Testis (tissue), 2 donors: ENCODE results near the gene PLPPR1.

Experiments
- POLR2A ChIP-seq: fragments of 450-650 bp; IDR thresholded peaks from one replicate; pipeline ENCODE4 v1.6.1; 2017; ENCODE audit warnings: antibody characterized with exemption, mild to moderate bottlenecking, moderate library complexity
- TF ChIP-seq, protein P1 (sequence below), 3 experiments: fragments of 450-650 bp in 2 of 3; fragments of 200-600 bp in 1 of 3; sonication (generic) in 1 of 3; IDR thresholded peaks; one replicate each; pipeline ENCODE4 v1.5.1; 2016 to 2019; ENCODE audit warnings: antibody characterized with exemption in 3 of 3, mild to moderate bottlenecking in 2 of 3, moderate library complexity in 1 of 3

DNA sequence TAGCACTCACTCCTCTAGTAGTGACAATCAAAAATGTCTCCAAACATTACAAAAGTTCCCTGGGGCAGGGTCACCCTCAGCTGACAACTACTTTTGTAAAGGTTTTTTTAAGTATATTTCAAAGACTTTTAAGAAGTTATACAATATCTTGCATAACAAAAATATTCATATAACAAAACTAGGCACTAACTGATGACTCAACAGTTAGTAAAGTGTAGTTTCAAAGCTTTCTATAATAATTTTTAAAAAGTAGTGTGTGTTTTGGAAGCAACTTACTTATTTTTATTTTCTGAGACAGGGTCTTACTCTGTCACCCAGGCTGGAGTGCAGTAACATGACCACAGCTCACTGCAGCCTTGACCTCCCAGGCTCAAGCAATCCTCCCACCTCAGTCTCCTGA is 271.4 kb downstream of the PLPPR1 start:
- TF ChIP-seq, protein P1, sequence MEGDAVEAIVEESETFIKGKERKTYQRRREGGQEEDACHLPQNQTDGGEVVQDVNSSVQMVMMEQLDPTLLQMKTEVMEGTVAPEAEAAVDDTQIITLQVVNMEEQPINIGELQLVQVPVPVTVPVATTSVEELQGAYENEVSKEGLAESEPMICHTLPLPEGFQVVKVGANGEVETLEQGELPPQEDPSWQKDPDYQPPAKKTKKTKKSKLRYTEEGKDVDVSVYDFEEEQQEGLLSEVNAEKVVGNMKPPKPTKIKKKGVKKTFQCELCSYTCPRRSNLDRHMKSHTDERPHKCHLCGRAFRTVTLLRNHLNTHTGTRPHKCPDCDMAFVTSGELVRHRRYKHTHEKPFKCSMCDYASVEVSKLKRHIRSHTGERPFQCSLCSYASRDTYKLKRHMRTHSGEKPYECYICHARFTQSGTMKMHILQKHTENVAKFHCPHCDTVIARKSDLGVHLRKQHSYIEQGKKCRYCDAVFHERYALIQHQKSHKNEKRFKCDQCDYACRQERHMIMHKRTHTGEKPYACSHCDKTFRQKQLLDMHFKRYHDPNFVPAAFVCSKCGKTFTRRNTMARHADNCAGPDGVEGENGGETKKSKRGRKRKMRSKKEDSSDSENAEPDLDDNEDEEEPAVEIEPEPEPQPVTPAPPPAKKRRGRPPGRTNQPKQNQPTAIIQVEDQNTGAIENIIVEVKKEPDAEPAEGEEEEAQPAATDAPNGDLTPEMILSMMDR (IDR thresholded peaks at IDR 0.05) = no peak
- TF ChIP-seq POLR2A = no peak
